Lower leg skin (tissue), 3 donors: ENCODE results near the gene SERPINE2.

Source experiments
- POLR2A ChIP-seq, 2 donors: fragments of 450-650 bp; IDR thresholded peaks; one replicate each; pipeline ENCODE4 v1.6.1; 2016 to 2017; ENCODE audit warnings: antibody characterized with exemption in 2 of 2, mild to moderate bottlenecking in 1 of 2, moderate library complexity in 1 of 2
- TF ChIP-seq, protein P1 (sequence below), 3 donors: fragments of 450-650 bp; IDR thresholded peaks; one replicate each; pipeline ENCODE4 v1.5.1; 2016; ENCODE audit warnings: antibody characterized with exemption in 3 of 3, mild to moderate bottlenecking in 3 of 3, moderate library complexity in 2 of 3

GRCh38 chr2:224056889-224057288, 17.8 kb upstream of the SERPINE2 start:
- TF ChIP-seq, protein P1, sequence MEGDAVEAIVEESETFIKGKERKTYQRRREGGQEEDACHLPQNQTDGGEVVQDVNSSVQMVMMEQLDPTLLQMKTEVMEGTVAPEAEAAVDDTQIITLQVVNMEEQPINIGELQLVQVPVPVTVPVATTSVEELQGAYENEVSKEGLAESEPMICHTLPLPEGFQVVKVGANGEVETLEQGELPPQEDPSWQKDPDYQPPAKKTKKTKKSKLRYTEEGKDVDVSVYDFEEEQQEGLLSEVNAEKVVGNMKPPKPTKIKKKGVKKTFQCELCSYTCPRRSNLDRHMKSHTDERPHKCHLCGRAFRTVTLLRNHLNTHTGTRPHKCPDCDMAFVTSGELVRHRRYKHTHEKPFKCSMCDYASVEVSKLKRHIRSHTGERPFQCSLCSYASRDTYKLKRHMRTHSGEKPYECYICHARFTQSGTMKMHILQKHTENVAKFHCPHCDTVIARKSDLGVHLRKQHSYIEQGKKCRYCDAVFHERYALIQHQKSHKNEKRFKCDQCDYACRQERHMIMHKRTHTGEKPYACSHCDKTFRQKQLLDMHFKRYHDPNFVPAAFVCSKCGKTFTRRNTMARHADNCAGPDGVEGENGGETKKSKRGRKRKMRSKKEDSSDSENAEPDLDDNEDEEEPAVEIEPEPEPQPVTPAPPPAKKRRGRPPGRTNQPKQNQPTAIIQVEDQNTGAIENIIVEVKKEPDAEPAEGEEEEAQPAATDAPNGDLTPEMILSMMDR (IDR thresholded peaks at IDR 0.05): no peak
- no peak for TF ChIP-seq POLR2A (IDR thresholded peaks at IDR 0.05)
